Measurements from ENCODE around the gene FRMPD1. TPM values are rescaled to one million over a fixed set of nuclear protein-coding genes. Genes with fewer than 3 reads are reported as not detected.

FRMPD1 gene
- total RNA-seq, 2 donors from 2014 or later: 0.33 to 0.55 TPM

DNA sequence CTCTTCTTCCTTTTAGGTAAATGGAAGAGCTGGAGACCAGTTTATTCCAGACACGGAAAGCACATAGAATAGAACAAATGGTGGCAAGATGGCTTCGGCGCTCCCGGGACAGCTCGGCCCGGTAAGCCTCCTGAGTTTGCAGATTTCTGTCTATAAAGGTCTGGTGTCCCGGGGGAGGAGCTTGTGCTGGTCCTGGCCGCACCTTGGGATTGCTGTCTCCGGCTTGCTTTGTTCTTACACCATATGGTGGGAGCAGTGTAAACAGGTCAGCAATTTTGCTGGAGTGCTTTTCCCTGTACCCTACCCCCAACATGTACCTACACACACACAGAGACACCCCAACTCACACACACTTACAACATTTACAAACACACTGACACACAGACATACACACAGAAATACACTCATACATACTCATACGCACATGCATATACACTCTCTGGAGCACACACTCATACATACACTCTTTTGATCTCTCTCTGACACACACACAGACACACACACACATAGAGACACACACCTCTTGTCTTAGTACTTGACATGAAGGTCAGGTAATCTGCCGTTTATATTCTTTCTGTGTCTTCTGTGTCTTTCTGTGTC, 42.0 kb downstream of the FRMPD1 start:
- Mint-ChIP-seq H3K36me3 (ENCODE audit: low read depth) (no peaks in the 10 kb centered on the region), H3K9me3 (no peaks in the 10 kb centered on the region), H3K27ac (no peak overlapping the region), H3K4me1 (no peaks in the 10 kb centered on the region), H3K27me3 (ENCODE audit: insufficient read depth) (no peaks in the 10 kb centered on the region), H3K4me3 (no peak overlapping the region)
- Histone ChIP-seq H3K4me1 (ENCODE audit: control insufficient read depth, insufficient read depth, low read length) (no peaks in the 10 kb centered on the region), H3K9me3 (ENCODE audit: control insufficient read depth, low read length) (peaks cover 5% of the 10 kb centered on the region), H3K9ac (ENCODE audit: extremely low read depth, low read length, poor library complexity, severe bottlenecking) (no peak overlapping the region), H3K27ac (ENCODE audit: low read depth, low read length) (no peak overlapping the region), H3K27me3 (ENCODE audit: control insufficient read depth, insufficient read depth, low read length, poor library complexity, severe bottlenecking) (peaks cover 5% of the 10 kb centered on the region), H3K36me3 (ENCODE audit: control insufficient read depth, insufficient read depth, low read length) (no peaks in the 10 kb centered on the region), H3K4me3 (ENCODE audit: low read length) (no peak overlapping the region)
- TF ChIP-seq, protein P1, sequence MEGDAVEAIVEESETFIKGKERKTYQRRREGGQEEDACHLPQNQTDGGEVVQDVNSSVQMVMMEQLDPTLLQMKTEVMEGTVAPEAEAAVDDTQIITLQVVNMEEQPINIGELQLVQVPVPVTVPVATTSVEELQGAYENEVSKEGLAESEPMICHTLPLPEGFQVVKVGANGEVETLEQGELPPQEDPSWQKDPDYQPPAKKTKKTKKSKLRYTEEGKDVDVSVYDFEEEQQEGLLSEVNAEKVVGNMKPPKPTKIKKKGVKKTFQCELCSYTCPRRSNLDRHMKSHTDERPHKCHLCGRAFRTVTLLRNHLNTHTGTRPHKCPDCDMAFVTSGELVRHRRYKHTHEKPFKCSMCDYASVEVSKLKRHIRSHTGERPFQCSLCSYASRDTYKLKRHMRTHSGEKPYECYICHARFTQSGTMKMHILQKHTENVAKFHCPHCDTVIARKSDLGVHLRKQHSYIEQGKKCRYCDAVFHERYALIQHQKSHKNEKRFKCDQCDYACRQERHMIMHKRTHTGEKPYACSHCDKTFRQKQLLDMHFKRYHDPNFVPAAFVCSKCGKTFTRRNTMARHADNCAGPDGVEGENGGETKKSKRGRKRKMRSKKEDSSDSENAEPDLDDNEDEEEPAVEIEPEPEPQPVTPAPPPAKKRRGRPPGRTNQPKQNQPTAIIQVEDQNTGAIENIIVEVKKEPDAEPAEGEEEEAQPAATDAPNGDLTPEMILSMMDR (conservative IDR thresholded peaks at IDR 0.05): no peak
- 87 to 89% methylated on average over 11 of the region's 11 CpGs for WGBS, 2 experiments (ENCODE audit: insufficient coverage in 1 of 2, insufficient read length in 1 of 2)
- no peak for DNase-seq

DNA sequence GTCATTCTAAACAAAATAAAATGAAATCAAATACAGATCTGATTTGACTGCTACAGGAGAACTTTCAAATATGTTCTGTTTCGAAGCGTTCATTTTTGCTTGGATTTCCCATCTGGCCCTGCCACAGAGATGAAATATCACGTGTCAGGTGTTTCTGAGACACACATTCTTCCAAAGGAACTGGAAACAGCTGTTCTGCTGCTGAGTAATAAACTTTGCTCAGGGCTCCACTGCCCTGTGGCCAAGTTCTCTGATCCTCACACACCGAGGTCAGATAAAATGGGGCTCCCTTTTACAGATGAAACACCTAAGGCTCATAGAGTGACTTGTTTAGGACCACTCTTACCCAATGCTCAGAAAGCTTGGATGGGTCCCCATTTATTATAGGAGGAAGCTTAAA, 42.5 kb downstream of the FRMPD1 start:
- H3K27me3 Mint-ChIP-seq (ENCODE audit: insufficient read depth): no peaks in the 10 kb centered on the region
- no peaks in the 10 kb centered on the region for H3K9me3 Mint-ChIP-seq
- H3K27me3 ChIP-seq (ENCODE audit: control insufficient read depth, insufficient read depth, low read length, poor library complexity, severe bottlenecking): peaks cover 5% of the 10 kb centered on the region
- H3K4me1 Mint-ChIP-seq: no peaks in the 10 kb centered on the region
- H3K4me1 ChIP-seq (ENCODE audit: control insufficient read depth, insufficient read depth, low read length): no peaks in the 10 kb centered on the region
- no peak for DNase-seq
- no peak overlapping the region for H3K9ac ChIP-seq (ENCODE audit: extremely low read depth, low read length, poor library complexity, severe bottlenecking)
- no peak overlapping the region for H3K27ac Mint-ChIP-seq
- no peak overlapping the region for H3K4me3 ChIP-seq (ENCODE audit: low read length)
- TF ChIP-seq, protein P1 (conservative IDR thresholded peaks at IDR 0.05): no peak
- H3K36me3 ChIP-seq (ENCODE audit: control insufficient read depth, insufficient read depth, low read length): no peaks in the 10 kb centered on the region
- H3K9me3 ChIP-seq (ENCODE audit: control insufficient read depth, low read length): peaks cover 5% of the 10 kb centered on the region
- H3K4me3 Mint-ChIP-seq: no peak overlapping the region
- WGBS, 2 experiments (ENCODE audit: insufficient coverage in 1 of 2, insufficient read length in 1 of 2): 76 to 81% methylated on average over 4 of the region's 4 CpGs
- no peak overlapping the region for H3K27ac ChIP-seq (ENCODE audit: low read depth, low read length)
- no peaks in the 10 kb centered on the region for H3K36me3 Mint-ChIP-seq (ENCODE audit: low read depth)

- Mint-ChIP-seq H3K4me1 (no peaks in the 10 kb centered on the region), H3K4me3 (no peak overlapping the region), H3K27me3 (ENCODE audit: insufficient read depth) (no peaks in the 10 kb centered on the region), H3K36me3 (ENCODE audit: low read depth) (no peaks in the 10 kb centered on the region), H3K27ac (no peak overlapping the region), H3K9me3 (no peaks in the 10 kb centered on the region)
- DNase-seq: no peak
- TF ChIP-seq, protein P1 (conservative IDR thresholded peaks at IDR 0.05): no peak
- WGBS, 2 experiments (ENCODE audit: insufficient coverage in 1 of 2, insufficient read length in 1 of 2): 85 to 92% methylated on average over 3 to 5 of the region's 5 CpGs
- H3K4me3 ChIP-seq (ENCODE audit: low read length): no peak overlapping the region
- no peaks in the 10 kb centered on the region for H3K36me3 ChIP-seq (ENCODE audit: control insufficient read depth, insufficient read depth, low read length)
- peaks cover 5% of the 10 kb centered on the region for H3K27me3 ChIP-seq (ENCODE audit: control insufficient read depth, insufficient read depth, low read length, poor library complexity, severe bottlenecking)
- no peak overlapping the region for H3K27ac ChIP-seq (ENCODE audit: low read depth, low read length)
- no peak overlapping the region for H3K9ac ChIP-seq (ENCODE audit: extremely low read depth, low read length, poor library complexity, severe bottlenecking)
- no peaks in the 10 kb centered on the region for H3K4me1 ChIP-seq (ENCODE audit: control insufficient read depth, insufficient read depth, low read length)
- peaks cover 5% of the 10 kb centered on the region for H3K9me3 ChIP-seq (ENCODE audit: control insufficient read depth, low read length)
Measured at GRCh38 chr9:37694355-37694754, 43.6 kb downstream of the FRMPD1 start.

Measured in endodermal cell (in vitro differentiated cells).